ENCODE results near the gene GPN1. TPM values are rescaled to one million over a fixed set of nuclear protein-coding genes. Genes with fewer than 3 reads are reported as not detected.
"Not testable (repeated sequence)": the region's sequence is repeated elsewhere in the genome, so short reads cannot be mapped to it uniquely, and the experiment has no call there.

GPN1 gene
- total and polyA plus RNA-seq, 2 experiments from 2014 or later, result 23.7 to 40.3 TPM

GRCh38 chr2:27683390-27684071 lies 54.7 kb downstream of the GPN1 start:
- Mint-ChIP-seq H3K9me3 (no peaks in the 10 kb centered on the region), H3K27me3 (ENCODE audit: insufficient read depth, low read depth, poor library complexity) (peaks cover 6% of the 10 kb centered on the region), H3K4me3 (no peak overlapping the region), H3K36me3 (ENCODE audit: low read depth) (peaks cover 22% of the 10 kb centered on the region), H3K4me1 (no peaks in the 10 kb centered on the region), H3K27ac (0 out of 2 replicates have a peak overlapping the region, but pooled peaks have one; percentile 55)
- no peaks in the 10 kb centered on the region for H3K9me2 ChIP-seq (ENCODE audit: insufficient read depth)
- H3K79me2 ChIP-seq (replicated peaks; ENCODE audit: insufficient read depth), result no peaks in the 10 kb centered on the region
- ATAC-seq (peak; percentile 95), DNase-seq (ENCODE audit: low spot score) (peak; percentile 98)
- H3K36me3 ChIP-seq (ENCODE audit: insufficient read depth), result peaks cover 12% of the 10 kb centered on the region; the same call in 1 of the 2 replicates
- no peak overlapping the region for H3K4me3 ChIP-seq
- H3K4me1 ChIP-seq (ENCODE audit: insufficient read depth), result no peaks in the 10 kb centered on the region
- H3K27me3 ChIP-seq (ENCODE audit: insufficient read depth), result no peaks in the 10 kb centered on the region
- H3K27ac ChIP-seq (ENCODE audit: low read depth), result no peak overlapping the region
- peak; percentile 100 for TF ChIP-seq CTCF (conservative IDR thresholded peaks at IDR 0.05; ENCODE audit: low read depth in 2 of 2)
- no peak for TF ChIP-seq STAT1 (IDR thresholded peaks at IDR 0.05; ENCODE audit: unreplicated experiment)
- H4K20me1 ChIP-seq (replicated peaks; ENCODE audit: insufficient read depth), result no peaks in the 10 kb centered on the region; the same call in 1 of the 2 replicates
- H3K4me2 ChIP-seq, result no peak overlapping the region
- no peaks in the 10 kb centered on the region for H3F3A ChIP-seq (replicated peaks; ENCODE audit: low read depth)
- no peak overlapping the region for H2AFZ ChIP-seq

- H3K27ac ChIP-seq (ENCODE audit: low read depth); H4K20me1 ChIP-seq (replicated peaks; ENCODE audit: insufficient read depth); H3K27me3 ChIP-seq (ENCODE audit: insufficient read depth); H3K4me3 ChIP-seq; H2AFZ ChIP-seq; H3F3A ChIP-seq (replicated peaks; ENCODE audit: low read depth); H3K9me3 Mint-ChIP-seq; H3K4me1 Mint-ChIP-seq; H3K9me2 ChIP-seq (ENCODE audit: insufficient read depth); ATAC-seq; H3K4me3 Mint-ChIP-seq; H3K27me3 Mint-ChIP-seq (ENCODE audit: insufficient read depth, low read depth, poor library complexity); DNase-seq (ENCODE audit: low spot score); H3K4me1 ChIP-seq (ENCODE audit: insufficient read depth); H3K36me3 ChIP-seq (ENCODE audit: insufficient read depth); H3K27ac Mint-ChIP-seq; H3K79me2 ChIP-seq (replicated peaks; ENCODE audit: insufficient read depth); H3K4me2 ChIP-seq: not testable (repeated sequence)
- peaks cover 22% of the 10 kb centered on the region for H3K36me3 Mint-ChIP-seq (ENCODE audit: low read depth)
These were observed 56.2 kb downstream of the GPN1 start for GRCh38 chr2:27685006-27685405.

GRCh38 chr2:27685577-27685976 lies 56.7 kb downstream of the GPN1 start:
- Histone ChIP-seq H3K4me3 (no peak overlapping the region), H3K4me1 (ENCODE audit: insufficient read depth) (no peaks in the 10 kb centered on the region), H3K4me2 (no peak overlapping the region), H4K20me1 (replicated peaks; ENCODE audit: insufficient read depth) (no peaks in the 10 kb centered on the region; the same call in 1 of the 2 replicates), H3K27me3 (ENCODE audit: insufficient read depth) (no peaks in the 10 kb centered on the region), H2AFZ (no peak overlapping the region), H3K79me2 (replicated peaks; ENCODE audit: insufficient read depth) (no peaks in the 10 kb centered on the region), H3K9me2 (ENCODE audit: insufficient read depth) (no peaks in the 10 kb centered on the region), H3K27ac (ENCODE audit: low read depth) (no peak overlapping the region), H3F3A (replicated peaks; ENCODE audit: low read depth) (no peaks in the 10 kb centered on the region), H3K36me3 (ENCODE audit: insufficient read depth) (peaks cover 7% of the 10 kb centered on the region; the same call in 1 of the 2 replicates)
- Mint-ChIP-seq H3K4me3 (no peak overlapping the region), H3K36me3 (ENCODE audit: low read depth) (peaks cover 22% of the 10 kb centered on the region), H3K27me3 (ENCODE audit: insufficient read depth, low read depth, poor library complexity) (peaks cover 6% of the 10 kb centered on the region), H3K27ac (no peak overlapping the region), H3K9me3 (no peaks in the 10 kb centered on the region), H3K4me1 (no peaks in the 10 kb centered on the region)
- DNase-seq (ENCODE audit: low spot score), result no peak
- ATAC-seq, result no peak
- TF ChIP-seq ZNF462 (CRISPR knock-in tag; IDR thresholded peaks at IDR 0.05) (no peak), EZH2 (IDR thresholded peaks at IDR 0.05; ENCODE audit: low read depth, unreplicated experiment) (no peak), JUNB (IDR thresholded peaks at IDR 0.05; ENCODE audit: unreplicated experiment) (no peak), POLR2AphosphoS5 (IDR thresholded peaks at IDR 0.05; ENCODE audit: low read depth) (no peak), STAT1 (IDR thresholded peaks at IDR 0.05; ENCODE audit: unreplicated experiment) (no peak)

Measured in GM23338 (cell line).